Left colon (tissue), 2 donors: Measurements from ENCODE around the gene PHRF1. TPM values are rescaled to one million over a fixed set of nuclear protein-coding genes. Genes with fewer than 3 reads are reported as not detected.

Experiments
- ATAC-seq: fragments of 200-7000 bp; cut with Tn5 transposase; one replicate; pipeline ENCODE4 v1.9.1; 2020; ENCODE audit warnings: mild to moderate bottlenecking, moderate library complexity
- DNase-seq, 2 donors: peaks; one replicate each; pipeline ENCODE4 v3.0.0-alpha.2; 2020
- intact Hi-C, 2 donors: fragments of 100-400 bp; cut with DNase I in 1 of 2; cut with micrococcal nuclease in 1 of 2; formaldehyde crosslinking; loops; one replicate each; pipeline versions ENCODE4 v1.11.2 to v1.14.0; 2022; cut with DNase I, micrococcal nuclease
- total RNA-seq, 2 donors: library from RNA; stranded (reverse); fragmentation: NEBNext Ultra II Directional; extraction: Animal tissue kit (Norgen Biotek cat#: 25700); gene quantifications; one replicate each; pipeline ENCODE4 v1.2.1, GENCODE V29; 2021
- donor health status: DM: no; HTN: no; CAD: no.
- donor health status: DM: yes; HTN: yes; CAD: no.

PHRF1 gene
- total RNA-seq, 2 donors from 2014 or later: 31.0 to 33.0 TPM

DNA sequence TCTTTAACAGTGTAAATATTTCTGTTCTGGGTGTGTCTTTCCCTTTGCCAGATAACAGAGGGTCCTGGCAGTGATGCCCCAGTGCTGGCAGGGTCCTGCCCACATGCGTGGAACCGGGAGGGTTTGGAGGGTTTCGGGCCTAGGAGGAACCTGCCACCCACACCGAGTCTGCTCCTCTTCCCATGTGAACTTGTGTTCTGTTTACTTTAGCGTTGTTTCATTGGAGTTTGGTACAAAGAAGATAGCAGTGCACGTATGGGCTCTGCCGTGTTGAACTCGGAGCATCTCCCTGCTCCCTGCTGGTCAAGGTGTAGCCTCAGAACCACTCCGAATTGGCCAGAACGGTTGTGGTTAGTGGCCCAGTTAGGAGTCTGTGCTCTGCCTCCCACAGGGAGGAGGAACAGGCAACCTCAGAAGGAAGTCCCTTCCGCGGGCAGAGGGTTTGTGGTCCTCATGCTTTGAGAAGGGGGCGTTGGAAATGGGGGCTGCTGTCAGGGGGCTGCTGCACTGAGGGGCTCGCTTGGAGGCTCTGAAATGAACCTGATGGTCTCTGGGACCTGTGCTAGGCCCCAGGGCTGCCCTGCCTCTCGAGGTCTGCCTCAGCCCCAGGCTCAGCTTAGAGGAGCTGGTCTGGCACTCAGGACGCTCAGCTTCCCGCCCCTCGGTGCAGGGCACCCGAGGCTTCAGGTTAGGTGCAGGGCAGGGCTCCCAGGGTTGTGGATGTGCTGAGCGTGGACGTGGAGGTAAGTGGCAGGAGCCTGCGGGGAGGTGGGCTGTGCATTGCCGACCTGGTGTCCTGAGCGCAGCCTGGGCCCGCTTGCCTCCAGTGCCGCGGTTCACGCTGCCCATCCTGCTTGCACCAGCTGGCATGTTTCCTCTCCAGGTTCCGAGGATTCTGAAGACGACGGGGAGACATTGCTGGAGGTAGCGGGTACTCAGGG is 10.4 kb downstream of the PHRF1 start:
- no peak for DNase-seq
- no peak for ATAC-seq
- intact Hi-C loops: no loop called here

DNA sequence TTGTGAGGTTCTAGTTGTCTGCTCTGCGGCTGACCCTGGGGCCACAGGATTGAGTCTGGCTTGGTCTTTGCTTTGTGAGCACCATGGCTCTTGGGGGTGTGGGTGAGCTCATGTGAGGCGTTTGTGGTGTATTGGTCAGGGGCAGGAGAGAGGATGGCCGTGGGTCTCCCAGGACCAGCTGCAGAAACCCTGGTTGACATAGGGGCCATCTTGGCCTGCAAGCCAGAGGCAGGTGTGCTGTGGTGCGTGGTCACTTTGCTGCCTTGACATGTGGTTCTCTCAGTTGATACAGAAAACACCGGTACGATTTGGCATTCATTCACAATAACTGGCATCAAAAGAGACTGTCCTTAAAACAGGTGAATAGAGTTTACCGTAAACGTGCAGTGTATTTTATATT is 11.3 kb downstream of the PHRF1 start:
- DNase-seq: no peak

DNA sequence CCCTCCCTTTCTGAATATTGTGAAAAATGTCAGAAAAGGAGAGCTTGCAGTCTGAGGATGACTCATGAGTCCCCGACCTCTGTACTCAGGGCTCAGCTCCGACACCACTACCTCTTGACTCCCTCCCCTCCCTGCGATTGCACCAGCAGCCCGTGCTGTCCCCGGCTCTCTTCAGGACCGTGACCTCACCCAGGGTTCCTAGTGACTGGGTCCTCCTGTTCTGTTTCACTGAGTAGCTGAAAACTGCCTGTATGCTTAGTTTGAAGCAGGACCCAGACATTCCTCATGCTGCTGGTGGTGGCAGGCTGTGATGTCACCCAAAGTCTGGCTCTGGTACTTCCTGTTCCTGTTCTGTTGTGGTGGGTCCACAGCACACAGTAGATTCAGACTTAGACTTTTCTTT is 11.7 kb downstream of the PHRF1 start:
- DNase-seq (no peak), ATAC-seq (peak; percentile 56)
- intact Hi-C loops: no loop called here

More for the DNA sequence above, 11.3 kb downstream of the PHRF1 start:
- no peak for ATAC-seq
- intact Hi-C loops: no loop called here

DNA sequence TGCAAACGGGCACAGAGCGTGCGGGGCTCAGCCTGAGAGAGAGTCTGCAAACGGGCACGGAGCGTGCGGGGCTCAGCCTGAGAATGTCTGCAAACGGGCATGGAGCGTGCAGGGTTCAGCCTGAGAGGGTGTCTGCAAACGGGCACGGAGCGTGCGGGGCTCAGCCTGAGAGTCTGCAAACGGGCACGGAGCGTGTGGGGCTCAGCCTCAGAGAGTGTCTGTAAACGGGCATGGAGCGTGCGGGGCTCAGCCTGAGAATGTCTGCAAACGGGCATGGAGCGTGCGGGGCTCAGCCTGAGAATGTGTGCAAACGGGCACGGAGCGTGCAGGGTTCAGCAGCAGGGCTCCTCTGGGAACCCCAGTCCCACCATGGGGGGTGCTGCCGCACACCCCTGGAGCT is 13.5 kb downstream of the PHRF1 start:
- ATAC-seq (no peak), DNase-seq (no peak)
- intact Hi-C loops: no loop called here

DNA sequence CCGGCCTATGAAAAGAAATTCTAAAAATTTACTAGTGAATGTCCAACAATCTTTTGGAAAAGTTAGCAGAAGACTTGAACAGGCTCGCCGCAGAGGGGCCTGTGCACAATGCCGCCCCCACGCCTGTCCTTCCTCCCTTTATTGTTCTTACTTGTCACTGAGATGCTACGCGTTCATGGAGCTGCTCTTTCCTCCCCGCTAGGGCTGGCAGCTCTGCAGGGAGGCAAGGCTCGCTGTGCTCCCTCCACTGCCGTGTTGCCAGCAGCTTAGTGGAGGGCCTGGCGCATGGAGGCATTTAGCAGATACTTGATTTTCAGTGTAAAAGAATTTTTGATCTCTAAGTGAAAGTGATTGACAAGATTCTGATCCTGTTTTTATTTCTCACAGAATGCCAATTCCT is 14.7 kb downstream of the PHRF1 start:
- no peak for ATAC-seq
- no peak for DNase-seq
- intact Hi-C loops: no loop called here

DNA sequence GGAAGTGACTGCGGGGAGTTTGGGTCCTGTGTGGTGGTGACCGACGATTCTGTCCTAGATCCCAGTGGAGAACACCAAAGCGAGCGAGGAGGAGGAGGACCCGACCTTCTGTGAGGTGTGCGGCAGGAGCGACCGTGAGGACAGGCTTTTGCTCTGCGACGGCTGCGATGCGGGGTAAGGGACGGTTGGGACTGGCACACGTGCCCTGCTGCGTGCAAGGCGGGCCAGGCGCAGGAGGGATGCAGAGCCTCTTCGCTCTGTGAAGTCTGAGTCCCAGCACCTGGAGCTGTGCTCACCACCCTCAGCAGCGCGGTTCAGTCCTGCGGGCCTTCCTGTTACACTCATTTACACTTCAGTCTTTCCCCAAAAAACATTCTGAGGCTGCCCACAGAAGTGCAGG is 16.2 kb downstream of the PHRF1 start:
- ATAC-seq: no peak
- no peak for DNase-seq
- intact Hi-C loops: no loop called here

DNA sequence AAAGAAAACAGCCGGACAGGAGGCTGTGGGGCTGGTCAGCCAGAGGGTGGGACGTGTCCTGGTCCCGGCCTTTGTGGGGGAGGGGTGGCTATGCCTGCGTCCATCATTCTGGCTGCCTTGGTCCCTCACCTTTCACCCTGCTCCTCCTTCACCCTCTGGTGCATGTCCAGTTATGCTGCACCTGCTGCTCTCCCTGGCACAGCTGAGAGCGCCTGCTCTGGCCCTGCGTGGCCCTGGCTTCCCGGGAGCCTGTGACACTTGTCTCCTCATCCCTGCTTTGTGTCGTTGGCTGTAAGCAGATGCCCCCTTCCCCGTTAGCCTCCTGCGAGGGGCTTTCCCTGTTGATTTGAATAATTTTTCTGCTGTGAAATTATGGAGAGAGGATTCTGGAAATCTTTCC is 16.6 kb downstream of the PHRF1 start:
- ATAC-seq: no peak
- intact Hi-C loops: no loop called here
- DNase-seq: no peak

DNA sequence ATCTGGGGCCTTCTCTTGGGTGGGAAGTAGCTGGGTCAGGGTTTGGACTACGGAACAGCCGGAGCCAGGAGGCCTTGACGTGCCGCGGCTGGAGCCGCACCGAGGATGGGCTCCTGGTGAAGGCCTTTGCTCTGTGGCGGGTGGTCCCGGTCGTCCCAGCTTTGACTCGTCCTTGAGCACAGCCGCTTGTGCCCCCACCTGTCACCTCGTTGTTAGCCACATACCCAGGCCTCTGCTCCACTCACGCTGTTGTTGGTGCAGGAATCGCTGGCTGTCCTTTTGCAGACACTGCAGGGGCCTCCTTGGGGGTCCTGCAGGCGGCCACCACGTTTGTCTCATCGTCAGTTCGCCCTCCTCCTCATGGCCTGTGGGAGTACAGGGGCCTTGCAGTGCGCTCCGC is 17.1 kb downstream of the PHRF1 start:
- DNase-seq: no peak
- intact Hi-C loops: no loop called here
- ATAC-seq: no peak

DNA sequence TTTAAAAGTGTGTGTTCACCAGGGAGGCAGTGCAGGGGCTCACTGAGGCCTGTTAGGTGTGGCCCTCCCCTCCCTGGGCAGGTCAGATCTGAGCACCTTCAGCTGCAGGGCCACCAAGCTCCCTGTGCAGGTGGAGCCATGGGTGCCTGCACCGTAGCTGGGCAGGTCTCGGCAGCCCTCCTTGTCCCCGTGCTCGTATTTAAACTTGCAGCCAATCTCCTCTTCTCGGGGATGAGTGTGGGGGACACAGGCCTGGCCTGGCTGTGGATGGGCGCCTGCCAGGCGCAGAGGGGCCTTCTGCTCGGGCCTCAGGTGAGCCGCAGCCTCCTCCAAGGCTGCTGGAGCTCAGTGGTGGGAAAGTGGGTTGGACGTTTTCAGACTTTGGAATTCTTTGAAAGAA is 19.1 kb downstream of the PHRF1 start:
- ATAC-seq (no peak), DNase-seq (no peak)
- intact Hi-C loops: no loop called here

DNA sequence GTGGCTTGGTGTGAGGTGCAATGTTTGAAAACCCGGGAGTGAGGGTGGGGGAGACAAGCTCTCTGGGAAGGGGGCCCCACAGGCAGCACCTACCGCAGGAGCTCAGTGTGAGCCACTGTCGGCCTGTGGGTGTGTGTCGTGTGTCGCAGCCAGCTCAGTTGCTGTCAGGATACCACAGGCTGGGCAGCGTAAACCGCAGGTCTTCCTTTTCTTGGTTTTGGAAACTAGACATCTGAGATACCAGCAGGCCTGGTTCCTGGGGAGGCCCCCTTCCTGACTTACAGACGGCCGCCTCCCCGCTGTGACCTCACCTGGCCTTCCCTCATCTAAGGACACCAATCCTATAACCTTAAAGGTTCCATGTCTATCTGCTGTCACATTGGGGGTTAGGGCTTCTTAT is 20.1 kb downstream of the PHRF1 start:
- ATAC-seq (no peak), DNase-seq (no peak)
- intact Hi-C loops: no loop called here

DNA sequence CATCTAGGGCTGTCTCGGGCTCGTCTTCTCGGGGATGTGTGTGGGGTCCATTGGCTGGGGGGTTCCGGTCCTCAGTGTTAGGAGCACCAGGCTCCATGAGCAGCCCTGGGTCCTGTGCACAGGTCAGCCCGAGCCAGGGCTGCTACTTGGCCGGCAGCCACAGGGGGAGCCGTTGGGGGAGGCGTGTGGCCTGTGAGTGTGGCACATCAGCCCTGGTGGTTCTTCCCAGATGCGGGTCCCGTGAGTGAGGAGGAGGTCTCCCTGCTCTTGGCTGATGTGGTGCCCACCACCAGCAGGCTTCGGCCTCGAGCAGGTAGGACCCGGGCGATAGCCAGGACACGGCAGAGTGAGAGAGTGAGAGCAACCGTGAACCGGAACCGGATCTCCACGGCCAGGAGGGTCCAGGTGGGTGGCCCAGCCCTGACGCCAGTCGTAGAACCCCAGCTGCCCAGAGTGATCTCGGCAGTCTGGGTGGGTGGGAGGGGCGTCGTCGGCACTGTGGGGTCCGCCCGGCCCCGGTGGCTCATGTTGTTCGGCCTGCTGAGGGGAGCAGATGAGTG is 21.0 kb downstream of the PHRF1 start:
- intact Hi-C loops: no loop called here
- no peak for ATAC-seq
- no peak for DNase-seq

DNA sequence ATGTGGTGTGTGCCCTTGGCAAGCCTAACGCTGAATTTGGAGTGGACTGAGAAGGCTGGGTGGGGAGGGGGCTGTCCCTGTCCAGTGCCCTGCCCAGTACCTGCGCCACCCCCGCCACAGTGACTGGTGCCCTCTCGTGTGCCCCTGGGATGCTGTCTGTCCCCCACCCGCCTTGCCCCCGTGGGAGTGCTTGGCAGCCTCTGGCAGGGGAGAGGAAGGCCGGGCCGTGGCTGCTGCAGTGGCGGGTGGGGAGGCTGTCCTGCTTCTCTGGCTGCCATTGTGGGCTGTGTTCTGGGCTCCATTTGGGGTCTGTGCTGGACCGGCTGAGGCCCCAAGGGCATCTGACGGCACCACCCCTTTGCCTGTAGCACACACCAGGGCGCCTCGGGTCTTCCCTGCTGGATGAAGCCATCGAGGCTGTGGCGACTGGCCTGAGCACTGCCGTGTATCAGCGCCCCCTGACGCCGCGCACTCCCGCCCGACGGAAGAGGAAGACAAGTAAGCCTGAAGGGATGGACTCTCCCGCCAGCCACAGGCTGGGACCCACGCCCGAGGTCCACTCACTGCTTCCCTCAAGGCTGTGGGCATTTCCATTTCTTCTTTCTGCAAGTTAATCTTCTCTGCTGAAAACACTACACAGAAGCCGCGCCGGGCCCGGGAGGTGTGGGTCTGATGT is 21.9 kb downstream of the PHRF1 start:
- no peak for ATAC-seq
- no peak for DNase-seq
- intact Hi-C loops: no loop called here

DNA sequence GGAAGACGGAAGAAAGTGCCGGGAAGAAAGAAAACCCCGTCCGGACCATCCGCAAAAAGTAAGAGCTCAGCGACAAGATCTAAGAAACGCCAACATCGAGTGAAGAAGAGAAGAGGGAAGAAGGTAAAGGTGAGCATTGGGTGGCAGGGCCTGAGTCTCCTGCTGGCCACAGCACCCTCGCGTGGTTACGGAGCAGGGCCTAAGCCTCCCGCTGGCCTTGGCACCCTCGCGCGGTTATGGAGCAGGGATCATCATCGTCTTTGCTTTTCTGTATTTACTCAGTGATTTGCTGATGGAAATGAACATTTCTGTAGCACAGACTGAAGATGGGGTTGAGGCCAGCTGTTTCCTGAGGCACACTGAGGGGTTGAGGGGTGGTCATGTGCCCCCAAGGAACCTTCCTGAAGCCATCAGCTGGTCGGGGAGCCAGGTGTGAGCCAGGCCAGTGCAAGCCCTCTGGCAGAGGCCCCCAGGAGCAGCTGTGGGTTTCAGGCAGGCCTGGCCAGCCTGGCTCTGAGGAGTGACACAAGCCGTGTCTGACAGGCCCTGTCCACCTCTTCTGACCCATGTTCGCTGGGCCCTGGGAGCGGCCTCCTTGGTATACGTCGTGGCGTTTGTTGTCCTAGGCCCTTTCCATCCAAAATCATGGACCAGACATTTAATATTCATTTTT is 25.4 kb downstream of the PHRF1 start:
- DNase-seq: no peak
- no peak for ATAC-seq
- intact Hi-C loops: no loop called here

DNA sequence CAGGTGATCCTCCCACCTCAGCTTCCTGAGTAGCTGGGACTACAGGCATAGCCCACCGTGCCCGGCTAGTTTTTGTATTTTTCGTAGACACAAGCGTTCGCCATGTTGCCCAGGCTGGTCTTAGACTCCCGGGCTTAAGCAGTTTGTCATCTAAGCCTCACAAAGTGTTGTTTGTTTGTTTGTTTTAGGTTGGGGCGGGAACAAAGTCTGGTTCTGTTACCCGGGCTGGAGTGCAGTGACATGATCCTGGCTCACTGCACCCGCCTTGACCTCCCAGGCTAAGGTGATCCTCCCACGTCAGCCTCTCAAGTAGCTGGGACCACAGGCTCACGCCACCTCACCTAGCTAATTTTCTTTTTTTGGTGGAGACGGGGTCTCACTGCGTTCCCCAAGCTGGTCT is 26.9 kb downstream of the PHRF1 start:
- DNase-seq (no peak), ATAC-seq (no peak)
- intact Hi-C loops: no loop called here

DNA sequence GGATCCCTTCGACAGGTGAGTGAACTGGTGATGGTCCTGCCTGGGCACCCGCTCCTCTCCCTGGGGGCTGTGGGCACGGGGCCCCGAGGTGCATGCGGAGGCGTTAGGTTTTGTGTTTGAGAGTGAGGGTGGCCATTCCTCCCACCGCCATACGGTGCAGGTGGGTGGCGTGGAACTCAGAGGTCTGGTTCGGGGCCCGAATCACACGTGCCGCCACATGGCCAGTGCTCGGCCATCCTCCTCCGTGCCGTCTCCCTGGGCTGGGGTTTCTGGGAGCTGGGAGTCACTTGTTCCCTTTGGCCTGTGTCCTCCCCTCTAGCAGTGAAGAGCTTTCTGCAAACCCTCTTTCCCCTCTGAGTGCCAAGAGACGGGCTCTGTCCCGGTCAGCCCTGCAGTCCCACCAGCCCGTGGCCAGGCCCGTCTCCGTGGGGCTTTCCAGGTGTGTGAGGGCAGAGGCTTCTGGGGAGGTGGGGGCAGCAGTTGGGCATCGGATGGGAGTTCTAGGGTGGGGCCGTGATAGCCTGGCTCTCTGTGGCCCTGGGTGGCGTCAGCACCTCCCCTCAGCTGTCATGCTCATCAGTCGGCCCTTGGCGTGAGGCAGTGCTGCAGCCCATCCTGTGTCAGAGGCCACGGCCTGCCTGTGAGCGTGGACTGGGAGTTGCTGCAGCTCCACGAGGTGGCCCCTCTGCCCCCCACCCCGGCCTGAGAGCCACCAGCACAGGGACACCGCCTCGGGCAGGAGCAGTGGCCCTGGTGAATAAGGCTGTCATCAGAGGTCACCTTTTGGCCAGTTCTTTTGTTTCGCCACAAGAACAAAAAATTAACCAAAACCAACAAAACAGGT is 29.2 kb downstream of the PHRF1 start:
- intact Hi-C loops: no loop called here
- DNase-seq (no peak), ATAC-seq (no peak)

DNA sequence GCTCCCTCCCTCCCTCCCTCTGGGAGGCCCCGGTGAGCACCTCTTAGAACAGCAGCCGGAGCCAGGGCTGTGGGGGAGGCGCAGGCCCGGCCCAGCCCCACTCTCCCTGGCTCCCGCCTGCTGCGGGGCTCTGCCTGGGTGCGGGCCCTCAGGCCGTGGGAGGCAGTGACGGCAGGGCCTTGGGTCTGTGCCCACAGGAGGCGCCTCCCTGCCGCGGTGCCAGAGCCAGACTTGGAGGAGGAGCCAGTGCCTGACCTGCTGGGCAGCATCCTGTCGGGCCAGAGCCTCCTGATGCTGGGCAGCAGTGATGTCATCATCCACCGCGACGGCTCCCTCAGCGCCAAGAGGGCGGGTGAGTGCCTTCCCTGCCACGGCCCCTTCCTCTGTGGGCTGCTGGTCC is 30.0 kb downstream of the PHRF1 start:
- DNase-seq (no peak), ATAC-seq (peak; percentile 33)
- intact Hi-C loops: no loop called here

DNA sequence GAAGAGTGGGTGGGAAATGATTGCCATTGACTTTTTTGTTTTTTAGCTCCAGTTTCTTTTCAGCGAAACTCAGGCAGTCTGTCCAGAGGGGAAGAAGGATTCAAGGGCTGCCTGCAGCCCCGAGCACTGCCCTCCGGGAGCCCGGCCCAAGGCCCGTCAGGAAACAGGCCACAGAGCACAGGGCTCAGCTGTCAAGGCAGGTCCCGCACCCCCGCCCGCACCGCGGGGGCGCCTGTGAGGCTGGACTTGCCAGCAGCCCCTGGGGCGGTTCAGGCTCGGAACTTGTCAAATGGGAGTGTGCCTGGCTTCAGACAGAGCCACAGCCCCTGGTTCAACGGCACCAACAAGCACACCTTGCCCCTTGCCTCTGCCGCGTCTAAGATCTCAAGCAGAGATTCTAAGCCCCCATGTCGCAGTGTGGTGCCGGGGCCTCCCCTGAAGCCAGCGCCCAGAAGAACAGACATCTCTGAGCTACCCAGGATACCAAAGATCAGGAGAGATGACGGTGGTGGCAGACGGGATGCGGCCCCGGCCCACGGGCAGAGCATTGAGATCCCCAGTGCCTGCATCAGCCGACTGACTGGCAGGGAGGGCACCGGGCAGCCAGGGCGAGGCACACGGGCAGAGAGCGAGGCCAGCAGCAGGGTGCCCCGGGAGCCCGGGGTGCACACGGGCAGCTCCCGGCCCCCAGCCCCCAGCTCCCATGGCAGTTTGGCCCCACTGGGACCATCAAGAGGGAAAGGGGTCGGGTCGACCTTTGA is 30.9 kb downstream of the PHRF1 start:
- DNase-seq: no peak
- intact Hi-C loops: no loop called here
- no peak for ATAC-seq
